Mucosa of stomach (tissue), 1 donor: ENCODE measurements around the gene CFAP99.

Source experiments
- H3K27me3 ChIP-seq: one replicate; pipeline ENCODE4 v1.7.0; 2013; ENCODE audit warnings: mild to moderate bottlenecking, low read length; ENCODE audit not compliant: control insufficient read depth, insufficient read depth
- H3K36me3 ChIP-seq: one replicate; pipeline ENCODE4 v1.7.0; 2013; ENCODE audit warnings: low read length; ENCODE audit not compliant: control insufficient read depth, insufficient read depth
- H3K4me1 ChIP-seq: one replicate; pipeline ENCODE4 v1.7.0; 2013; ENCODE audit warnings: mild to moderate bottlenecking, low read length; ENCODE audit not compliant: control insufficient read depth, insufficient read depth
- H3K4me3 ChIP-seq: one replicate; pipeline ENCODE4 v1.7.0; 2013; ENCODE audit warnings: low read length
- H3K9ac ChIP-seq: one replicate; pipeline ENCODE4 v1.7.0; 2013; ENCODE audit warnings: mild to moderate bottlenecking, low read length, moderate library complexity
- H3K9me3 ChIP-seq: one replicate; pipeline ENCODE4 v1.7.0; 2013; ENCODE audit warnings: mild to moderate bottlenecking, low read length, moderate library complexity; ENCODE audit not compliant: control insufficient read depth
- donor health status: Pancreatic carcinoma.

Gene CFAP99

DNA sequence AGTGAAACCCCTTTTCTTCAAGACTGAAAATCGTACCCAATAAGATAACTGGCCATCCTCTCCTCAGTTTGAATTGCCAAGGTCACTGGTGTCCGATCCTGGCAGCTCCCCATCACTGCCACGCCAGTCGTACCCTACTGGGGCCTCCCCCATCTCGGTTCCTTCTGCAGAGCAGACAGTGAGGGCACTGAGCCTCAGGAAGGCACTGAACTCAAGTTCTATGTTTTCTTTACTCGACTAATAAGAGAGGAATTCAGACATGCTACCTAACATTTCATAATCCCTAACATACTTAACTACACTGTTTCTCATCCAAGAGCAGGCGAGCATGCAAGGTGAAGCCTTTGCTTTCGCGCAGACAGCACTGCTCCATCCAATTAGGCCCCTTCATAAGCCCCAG lies 23.7 kb upstream of the CFAP99 start:
- Histone ChIP-seq H3K27me3 (no peaks in the 10 kb centered on the region), H3K9me3 (no peaks in the 10 kb centered on the region)

DNA sequence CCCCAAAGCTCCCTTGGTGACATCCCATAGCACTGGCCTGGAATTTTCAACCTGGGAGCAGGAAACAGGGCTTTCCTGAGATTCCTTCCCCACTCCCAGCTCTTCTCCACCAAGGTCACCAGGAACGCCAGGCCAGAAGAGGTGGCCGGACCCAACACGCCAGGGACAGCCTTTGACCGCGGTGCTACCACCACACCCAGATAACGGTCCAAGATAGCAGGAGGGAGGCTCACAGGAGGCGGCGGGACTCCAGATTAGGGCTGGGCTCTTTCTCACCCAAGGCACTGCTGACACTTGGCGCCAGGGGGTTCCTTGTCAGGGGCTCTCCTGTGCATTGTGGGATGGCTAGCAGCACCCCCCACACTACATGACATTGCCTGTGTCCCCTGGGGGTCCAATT lies 23.2 kb upstream of the CFAP99 start:
- Histone ChIP-seq H3K4me1 (peaks cover 20% of the 10 kb centered on the region), H3K4me3 (no peak overlapping the region), H3K36me3 (no peaks in the 10 kb centered on the region), H3K9me3 (no peaks in the 10 kb centered on the region), H3K27me3 (no peaks in the 10 kb centered on the region), H3K9ac (no peak overlapping the region)

More for the DNA sequence above, 23.7 kb upstream of the CFAP99 start:
- Histone ChIP-seq H3K4me3 (no peak overlapping the region), H3K9ac (no peak overlapping the region), H3K36me3 (no peaks in the 10 kb centered on the region), H3K4me1 (peaks cover 20% of the 10 kb centered on the region)

DNA sequence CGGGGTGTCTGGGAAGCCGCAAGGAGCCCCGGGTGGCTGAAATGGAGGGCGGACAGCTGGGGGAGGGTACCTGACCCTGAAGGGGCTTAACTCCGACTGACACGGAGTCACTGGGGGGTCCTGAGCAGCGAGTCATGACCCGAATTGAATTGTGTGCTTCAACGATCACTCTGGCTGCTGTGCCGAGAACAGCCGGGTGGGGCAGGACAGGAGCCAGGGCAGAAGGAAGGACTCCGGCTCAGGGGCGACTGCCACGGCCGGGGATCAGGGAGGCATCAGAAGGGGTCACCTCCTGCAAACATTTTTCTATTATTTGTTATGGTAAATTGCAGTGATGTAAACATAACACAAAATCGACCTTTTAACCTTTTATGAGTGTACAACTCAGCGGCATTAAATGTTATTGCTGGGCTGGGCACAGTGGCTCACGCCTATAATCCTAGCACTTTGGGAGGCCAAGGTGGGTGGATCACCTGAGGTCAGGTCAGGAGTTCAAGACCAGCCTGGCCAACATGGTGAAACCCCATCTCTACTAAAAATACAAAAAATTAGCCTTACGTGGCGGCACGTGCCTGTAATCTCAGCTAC lies 21.9 kb upstream of the CFAP99 start:
- peaks cover 4% of the 10 kb centered on the region for H3K27me3 ChIP-seq
- H3K36me3 ChIP-seq: no peaks in the 10 kb centered on the region
- H3K9ac ChIP-seq: no peak overlapping the region
- H3K9me3 ChIP-seq: no peaks in the 10 kb centered on the region
- H3K4me3 ChIP-seq: no peak overlapping the region
- peaks cover 25% of the 10 kb centered on the region for H3K4me1 ChIP-seq

DNA sequence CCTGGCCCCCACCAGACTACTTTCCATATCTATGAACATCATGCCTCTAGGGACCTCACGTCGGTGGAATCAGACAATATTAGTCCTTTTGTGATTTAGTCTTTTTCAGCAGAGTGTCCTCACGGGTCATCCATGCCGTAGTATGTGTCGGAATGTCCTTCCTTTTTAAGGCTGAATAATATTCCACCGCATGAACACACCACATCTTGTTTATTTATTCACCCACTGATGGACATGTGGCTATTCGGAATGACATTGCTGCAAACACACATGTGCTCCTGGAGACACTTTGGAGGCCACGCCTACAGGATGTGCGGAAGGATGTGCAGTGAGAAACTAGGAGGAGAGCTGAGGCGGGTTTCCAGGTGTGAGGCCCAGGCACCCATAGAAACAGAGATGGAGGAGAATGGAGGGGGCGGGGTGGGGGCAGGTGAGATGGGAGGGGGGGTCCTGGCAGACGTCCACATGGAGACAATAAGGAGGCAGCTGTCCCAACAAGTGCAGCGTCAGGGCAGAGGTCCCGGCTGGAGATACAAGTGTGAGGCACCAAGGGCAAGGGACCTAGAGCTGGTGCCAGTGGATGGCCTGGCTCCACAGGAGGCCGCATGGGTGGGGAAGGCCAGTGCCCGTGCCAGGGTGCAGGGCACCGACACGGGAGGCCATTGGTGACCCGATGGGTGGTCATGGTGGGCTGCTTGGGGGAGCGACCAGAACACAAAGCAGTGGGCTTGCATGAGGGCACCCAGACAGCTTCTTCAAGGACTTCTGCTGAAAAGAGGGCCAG lies 21.0 kb upstream of the CFAP99 start:
- H3K36me3 ChIP-seq: no peaks in the 10 kb centered on the region
- no peaks in the 10 kb centered on the region for H3K9me3 ChIP-seq
- H3K4me1 ChIP-seq: peaks cover 33% of the 10 kb centered on the region
- no peak overlapping the region for H3K9ac ChIP-seq
- no peak overlapping the region for H3K4me3 ChIP-seq
- peaks cover 5% of the 10 kb centered on the region for H3K27me3 ChIP-seq

DNA sequence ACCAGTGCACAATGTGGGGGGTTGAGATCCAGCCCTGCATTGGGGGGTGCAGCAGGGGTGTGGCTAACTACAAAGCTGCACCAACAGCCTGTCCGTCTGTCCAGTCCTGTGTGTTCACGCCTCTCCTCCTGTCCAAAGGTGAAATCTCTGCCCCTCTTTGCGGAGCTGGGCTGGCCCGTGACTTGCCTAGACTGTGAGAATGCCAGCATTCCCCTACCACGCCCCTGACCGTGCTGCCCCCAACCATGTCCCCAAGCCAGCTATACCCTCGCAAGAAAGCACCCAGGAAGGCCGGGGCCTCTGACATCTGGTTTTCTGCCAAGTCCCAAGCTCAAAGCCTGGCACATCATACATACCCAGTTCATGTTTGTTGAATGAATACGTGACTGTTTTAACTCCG lies 19.5 kb upstream of the CFAP99 start:
- peaks cover 29% of the 10 kb centered on the region for H3K4me1 ChIP-seq

DNA sequence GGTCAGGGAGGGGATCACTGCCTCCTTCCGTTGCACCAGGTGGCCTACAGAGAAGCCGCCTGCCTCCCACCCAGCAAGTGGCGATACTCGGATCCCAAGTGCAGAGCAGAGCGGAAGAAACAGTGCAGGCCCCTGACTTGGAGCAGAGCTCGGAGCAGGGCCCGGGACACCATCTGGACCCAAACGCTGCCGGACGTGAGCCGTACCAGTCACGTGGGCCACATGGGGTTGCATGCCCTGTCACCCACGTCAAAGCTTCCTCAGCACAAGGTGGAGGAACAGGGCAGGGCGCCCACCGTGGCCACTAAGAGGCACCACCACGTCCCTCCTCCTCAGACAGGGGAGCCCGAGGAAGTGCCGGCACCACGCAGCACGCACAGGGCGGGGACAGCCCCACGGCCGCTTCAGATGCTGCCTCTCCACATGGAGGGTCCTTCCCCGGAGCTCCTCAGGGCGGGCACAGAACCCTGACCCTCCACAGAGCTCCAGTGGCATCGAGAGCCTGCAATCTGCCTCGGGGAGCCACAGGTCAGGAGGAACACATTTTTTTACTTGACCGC lies 19.0 kb upstream of the CFAP99 start:
- H3K27me3 ChIP-seq: peaks cover 11% of the 10 kb centered on the region
- no peak overlapping the region for H3K9ac ChIP-seq
- H3K9me3 ChIP-seq: no peaks in the 10 kb centered on the region
- H3K4me1 ChIP-seq: peaks cover 28% of the 10 kb centered on the region
- no peaks in the 10 kb centered on the region for H3K36me3 ChIP-seq
- no peak overlapping the region for H3K4me3 ChIP-seq

More for the DNA sequence above, 19.5 kb upstream of the CFAP99 start:
- H3K9me3 ChIP-seq: no peaks in the 10 kb centered on the region
- no peak overlapping the region for H3K4me3 ChIP-seq
- H3K27me3 ChIP-seq: peaks cover 11% of the 10 kb centered on the region
- no peaks in the 10 kb centered on the region for H3K36me3 ChIP-seq
- no peak overlapping the region for H3K9ac ChIP-seq

DNA sequence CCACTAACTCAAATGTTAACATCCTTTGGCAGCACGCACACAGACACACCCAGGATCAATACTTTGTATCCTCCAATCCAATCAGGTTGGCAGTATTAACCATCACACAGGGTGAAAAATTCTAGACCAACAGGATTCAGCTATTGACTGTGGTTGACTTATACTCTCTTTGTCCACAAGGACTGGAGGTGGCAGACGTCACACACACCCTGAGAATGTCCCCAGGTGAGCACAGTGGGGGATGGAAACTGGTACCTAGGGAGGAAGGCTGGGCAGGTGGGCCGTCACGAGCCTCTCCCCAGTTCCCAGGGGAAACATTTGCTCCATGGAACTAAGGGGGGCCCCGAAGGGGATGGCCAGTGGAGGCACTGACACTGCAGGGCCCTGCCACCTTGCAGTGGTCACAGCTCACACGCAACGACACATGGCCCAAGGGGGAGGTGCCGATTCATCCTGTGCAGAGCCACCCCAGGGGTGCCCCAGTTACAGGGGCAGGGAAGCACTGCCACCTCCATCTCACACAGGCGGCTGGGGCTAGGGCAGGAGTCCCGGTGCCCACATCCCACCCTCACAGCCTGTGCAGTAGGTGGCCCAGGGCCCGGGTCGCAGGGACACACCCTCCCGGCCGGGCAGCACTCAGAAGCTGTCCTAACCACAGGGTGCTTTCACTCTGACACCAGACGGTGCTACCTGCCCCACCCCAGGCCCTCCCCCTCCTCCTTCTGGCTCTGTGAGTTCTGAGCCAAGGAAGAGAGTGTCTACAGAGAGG lies 17.7 kb upstream of the CFAP99 start:
- Histone ChIP-seq H3K4me3 (no peak overlapping the region), H3K4me1 (peaks cover 20% of the 10 kb centered on the region), H3K27me3 (peaks cover 11% of the 10 kb centered on the region)

DNA sequence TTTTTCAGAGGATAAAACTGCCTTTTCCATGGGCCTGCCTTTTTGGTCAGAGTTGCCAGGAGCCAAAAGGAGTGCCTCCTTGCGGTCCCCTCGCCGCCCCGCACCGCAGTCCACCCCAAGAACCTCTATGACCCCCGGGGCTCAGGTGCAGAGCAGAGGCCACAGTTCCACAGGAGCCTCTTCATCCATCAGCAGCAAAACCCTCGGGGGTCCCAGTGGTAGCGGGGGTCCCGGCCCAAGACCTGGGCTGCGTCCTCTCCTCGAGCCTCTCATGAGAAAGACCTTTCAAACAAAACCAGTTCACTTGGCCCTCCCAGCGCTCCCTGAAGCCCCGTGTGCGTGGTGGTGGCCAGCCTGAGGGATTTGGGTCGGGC lies 17.2 kb upstream of the CFAP99 start:
- H3K9ac ChIP-seq: no peak overlapping the region
- no peak overlapping the region for H3K4me3 ChIP-seq
- H3K9me3 ChIP-seq: no peaks in the 10 kb centered on the region
- H3K27me3 ChIP-seq: peaks cover 11% of the 10 kb centered on the region
- peaks cover 20% of the 10 kb centered on the region for H3K4me1 ChIP-seq
- H3K36me3 ChIP-seq: no peaks in the 10 kb centered on the region

More for the DNA sequence above, 17.7 kb upstream of the CFAP99 start:
- no peak overlapping the region for H3K9ac ChIP-seq
- H3K9me3 ChIP-seq: no peaks in the 10 kb centered on the region
- H3K36me3 ChIP-seq: no peaks in the 10 kb centered on the region

DNA sequence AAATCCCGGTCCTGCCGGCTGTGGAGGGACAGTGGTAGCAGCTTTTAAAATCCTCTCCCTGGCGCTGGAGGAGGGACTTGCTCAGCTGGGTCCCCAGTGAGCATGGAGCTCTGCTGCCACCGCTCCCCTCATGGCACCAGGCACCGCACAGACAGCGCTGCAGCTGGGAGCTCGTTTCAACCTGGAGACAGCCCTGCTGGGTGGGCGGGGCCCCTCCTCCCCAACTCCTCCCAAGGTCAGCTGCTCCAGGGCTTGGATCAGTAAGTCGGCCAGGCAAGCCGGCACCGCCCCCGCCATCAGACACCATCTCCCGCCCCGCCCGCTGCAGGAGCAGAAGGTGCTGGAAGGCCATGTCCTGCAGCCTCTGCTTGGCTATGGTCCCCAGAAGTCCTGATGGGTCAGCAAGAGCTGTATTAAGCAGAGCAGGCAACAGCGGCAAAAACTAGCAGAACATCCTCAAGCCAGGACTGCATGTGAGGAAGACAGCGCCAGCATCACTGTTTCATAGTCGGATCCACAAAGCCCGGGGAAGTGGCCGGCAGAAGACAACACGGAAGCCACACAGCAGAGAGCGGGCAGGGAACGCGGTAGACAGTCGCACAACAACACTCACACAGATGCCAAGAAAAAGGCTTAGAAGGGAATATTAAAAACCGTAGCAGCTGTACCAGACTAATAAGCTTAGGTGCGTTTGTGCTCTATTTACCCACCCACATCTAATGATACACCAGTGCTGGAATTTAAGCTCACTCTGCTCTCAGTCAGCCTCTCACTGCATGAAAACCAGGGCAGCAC lies 16.5 kb upstream of the CFAP99 start:
- no peak overlapping the region for H3K4me3 ChIP-seq
- no peaks in the 10 kb centered on the region for H3K36me3 ChIP-seq
- no peaks in the 10 kb centered on the region for H3K9me3 ChIP-seq
- H3K4me1 ChIP-seq: peaks cover 20% of the 10 kb centered on the region
- H3K9ac ChIP-seq: peak overlapping the region; percentile 27
- H3K27me3 ChIP-seq: peaks cover 11% of the 10 kb centered on the region

DNA sequence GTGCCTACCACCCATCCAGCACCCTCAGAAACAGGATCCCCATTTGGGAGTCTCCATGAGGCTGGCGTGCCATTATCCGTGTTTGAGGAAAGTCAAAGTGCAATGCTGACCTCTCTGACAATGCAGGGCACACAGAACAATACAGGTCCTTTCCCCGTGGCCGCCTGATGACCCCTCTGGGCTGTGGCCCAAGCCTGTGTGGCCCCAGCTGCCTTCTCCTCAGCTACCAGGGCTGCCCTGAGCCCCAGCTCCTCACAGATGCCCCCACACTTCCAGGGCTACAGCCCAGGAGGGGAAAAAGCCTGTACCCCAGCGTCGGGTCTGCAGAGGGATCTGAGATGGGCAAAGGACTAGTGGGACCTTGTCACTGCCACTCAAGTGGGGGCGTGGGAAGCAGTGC lies 15.8 kb upstream of the CFAP99 start:
- H3K9me3 ChIP-seq: no peaks in the 10 kb centered on the region
- no peak overlapping the region for H3K9ac ChIP-seq
- no peak overlapping the region for H3K4me3 ChIP-seq

DNA sequence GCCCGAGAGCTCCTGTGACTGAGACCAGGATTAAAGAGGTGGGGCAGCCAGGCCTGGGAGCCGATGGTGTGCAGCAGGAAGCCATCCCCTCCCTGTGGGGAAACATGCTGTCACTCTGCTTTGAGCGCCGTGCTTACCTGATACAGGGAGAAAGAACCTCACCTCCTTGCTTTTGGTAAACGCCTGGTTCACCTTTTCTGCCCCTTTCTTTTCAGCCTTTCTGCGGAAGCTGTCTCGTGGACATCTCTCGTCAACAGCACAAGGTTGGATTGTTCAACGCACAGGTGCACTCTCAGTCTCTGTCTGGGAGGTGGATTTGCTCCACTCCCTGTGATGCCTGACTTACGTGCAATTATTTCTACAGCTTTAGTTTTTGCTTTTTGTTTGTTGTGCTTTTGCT lies 12.3 kb upstream of the CFAP99 start:
- Histone ChIP-seq H3K4me1 (peaks cover 29% of the 10 kb centered on the region), H3K9me3 (no peaks in the 10 kb centered on the region), H3K36me3 (no peaks in the 10 kb centered on the region), H3K9ac (no peak overlapping the region), H3K27me3 (peaks cover 10% of the 10 kb centered on the region), H3K4me3 (no peak overlapping the region)

More for the DNA sequence above, 15.8 kb upstream of the CFAP99 start:
- Histone ChIP-seq H3K27me3 (peaks cover 11% of the 10 kb centered on the region), H3K36me3 (no peaks in the 10 kb centered on the region), H3K4me1 (peaks cover 20% of the 10 kb centered on the region)
